NCI-H1436 treated with DMSO at 0.1 percent for 48 hours (cell line): ENCODE results near the gene DOCK2.
"Not testable (repeated sequence)": the region's sequence is repeated elsewhere in the genome, so short reads cannot be mapped to it uniquely, and the experiment has no call there.

Experiments
- DNase-seq: peaks from one replicate; lab custom pipeline; 2025; lab: John Stamatoyannopoulos, UW

The DOCK2 gene

GRCh38 chr5:170067152-170067551 is 430.1 kb downstream of the DOCK2 start:
- DNase-seq, result no peak

- no peak for DNase-seq
These were observed 430.6 kb downstream of the DOCK2 start for GRCh38 chr5:170067574-170068170.

- DNase-seq, result no peak
These were observed 432.4 kb downstream of the DOCK2 start for GRCh38 chr5:170069512-170069911.

- DNase-seq, result no peak
These were observed 433.7 kb downstream of the DOCK2 start for GRCh38 chr5:170070556-170071412.

GRCh38 chr5:170071748-170072147 is 434.7 kb downstream of the DOCK2 start:
- no peak for DNase-seq

GRCh38 chr5:170075696-170076095 is 438.6 kb downstream of the DOCK2 start:
- no peak for DNase-seq

GRCh38 chr5:170076211-170076610 is 439.1 kb downstream of the DOCK2 start:
- DNase-seq, result no peak

- no peak for DNase-seq
These were observed 439.7 kb downstream of the DOCK2 start for GRCh38 chr5:170076739-170077138.

GRCh38 chr5:170077526-170077925 is 440.5 kb downstream of the DOCK2 start:
- no peak for DNase-seq

GRCh38 chr5:170078458-170078857 is 441.4 kb downstream of the DOCK2 start:
- no peak for DNase-seq

GRCh38 chr5:170078931-170079330 is 441.9 kb downstream of the DOCK2 start:
- no peak for DNase-seq

GRCh38 chr5:170080217-170080616 is 443.1 kb downstream of the DOCK2 start:
- DNase-seq, result no peak

GRCh38 chr5:170080786-170081445 is 443.8 kb downstream of the DOCK2 start:
- DNase-seq, result no peak

- DNase-seq, result no peak
These were observed 444.5 kb downstream of the DOCK2 start for GRCh38 chr5:170081616-170082015.

- DNase-seq, result no peak
These were observed 445.6 kb downstream of the DOCK2 start for GRCh38 chr5:170082701-170083100.

- DNase-seq, result no peak
These were observed 450.2 kb downstream of the DOCK2 start for GRCh38 chr5:170087168-170087817.

- no peak for DNase-seq
These were observed 455.5 kb downstream of the DOCK2 start for GRCh38 chr5:170092455-170093101.

- not testable (repeated sequence) for DNase-seq
These were observed 457.3 kb downstream of the DOCK2 start for GRCh38 chr5:170094329-170094728.

GRCh38 chr5:170095646-170096045 is 458.6 kb downstream of the DOCK2 start:
- no peak for DNase-seq

GRCh38 chr5:170097934-170098333 is 460.9 kb downstream of the DOCK2 start:
- DNase-seq, result no peak

- DNase-seq, result no peak
These were observed 463.2 kb downstream of the DOCK2 start for GRCh38 chr5:170100066-170100943.
